ENCODE data around the gene RALA. TPM values are rescaled to one million over a fixed set of nuclear protein-coding genes. Genes with fewer than 3 reads are reported as not detected.
A peak's percentile ranks its signal among the peaks of the same experiment; 100 is the strongest.

RALA gene, protein sequence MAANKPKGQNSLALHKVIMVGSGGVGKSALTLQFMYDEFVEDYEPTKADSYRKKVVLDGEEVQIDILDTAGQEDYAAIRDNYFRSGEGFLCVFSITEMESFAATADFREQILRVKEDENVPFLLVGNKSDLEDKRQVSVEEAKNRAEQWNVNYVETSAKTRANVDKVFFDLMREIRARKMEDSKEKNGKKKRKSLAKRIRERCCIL
- total RNA-seq (2014; rRNA removed; shearing (Covaris generic)): 18.7 and 19.2 TPM in 2 replicates

DNA sequence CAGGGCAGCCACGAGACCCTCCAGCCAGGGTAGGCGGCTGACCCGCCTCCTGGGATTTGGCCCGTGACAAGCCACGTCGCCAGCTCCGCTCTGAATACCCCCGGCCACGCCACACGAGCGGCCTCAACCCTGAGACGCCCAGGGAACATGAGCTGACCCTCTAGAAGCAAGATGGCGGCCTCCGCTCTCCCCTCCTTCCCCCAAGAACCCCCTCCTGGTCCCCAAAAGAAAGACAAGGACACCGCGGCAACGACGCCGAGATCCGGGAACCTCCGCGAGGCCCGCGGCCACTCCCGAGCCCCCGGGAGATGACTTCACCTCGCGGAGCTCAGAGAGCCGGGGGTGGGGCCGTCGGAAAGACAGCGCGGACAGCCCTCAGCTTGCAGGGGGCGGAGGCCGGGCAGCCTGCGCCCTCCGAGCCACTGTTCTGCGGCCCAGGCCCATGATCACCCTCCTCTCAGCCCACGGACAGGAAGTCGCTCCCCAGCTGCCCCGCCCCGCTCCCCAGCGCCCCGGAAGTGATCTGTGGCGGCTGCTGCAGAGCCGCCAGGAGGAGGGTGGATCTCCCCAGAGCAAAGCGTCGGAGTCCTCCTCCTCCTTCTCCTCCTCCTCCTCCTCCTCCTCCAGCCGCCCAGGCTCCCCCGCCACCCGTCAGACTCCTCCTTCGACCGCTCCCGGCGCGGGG, at the start of gene RALA:
TSS of gene RALA (plus strand) at position 526 of the 685 bp plus-strand sequence. CDS start 63,096 bp downstream, outside the sequence.
- peak; percentile 97 for DNase-seq (ENCODE audit: low read depth)

DNA sequence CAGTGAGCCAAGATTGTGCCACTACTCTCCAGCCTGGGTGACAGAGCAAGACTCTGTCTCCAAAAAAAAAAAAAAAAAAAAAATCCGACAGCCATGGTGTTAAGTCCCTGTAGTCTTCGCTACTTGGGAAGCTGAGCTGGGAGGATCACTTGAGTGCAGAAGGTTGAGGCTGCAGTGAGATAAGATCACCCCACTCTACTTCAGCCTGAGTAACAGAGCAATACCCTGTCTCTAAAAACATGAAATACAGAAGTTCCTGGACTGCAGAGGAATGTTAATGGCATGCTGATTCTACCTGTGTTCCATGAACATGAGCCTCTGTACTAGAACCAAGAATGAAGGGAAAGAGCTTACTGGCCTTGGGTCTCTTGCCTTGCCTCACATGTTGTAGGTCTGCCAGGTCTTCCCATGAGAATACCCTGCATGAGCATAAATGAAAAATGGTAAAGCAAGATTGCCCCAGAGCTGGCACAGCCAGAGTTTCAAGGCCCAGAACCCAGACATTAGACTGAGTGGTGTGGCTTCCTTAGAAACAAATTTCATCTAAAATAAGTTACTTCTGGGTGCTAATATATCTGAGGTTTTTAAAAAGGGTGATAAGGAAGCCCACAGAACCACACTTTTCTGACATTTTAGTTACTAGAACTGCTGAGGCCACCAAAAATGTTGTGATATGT, 48.6 kb upstream of the RALA start:
- DNase-seq (ENCODE audit: low read depth): no peak

DNA sequence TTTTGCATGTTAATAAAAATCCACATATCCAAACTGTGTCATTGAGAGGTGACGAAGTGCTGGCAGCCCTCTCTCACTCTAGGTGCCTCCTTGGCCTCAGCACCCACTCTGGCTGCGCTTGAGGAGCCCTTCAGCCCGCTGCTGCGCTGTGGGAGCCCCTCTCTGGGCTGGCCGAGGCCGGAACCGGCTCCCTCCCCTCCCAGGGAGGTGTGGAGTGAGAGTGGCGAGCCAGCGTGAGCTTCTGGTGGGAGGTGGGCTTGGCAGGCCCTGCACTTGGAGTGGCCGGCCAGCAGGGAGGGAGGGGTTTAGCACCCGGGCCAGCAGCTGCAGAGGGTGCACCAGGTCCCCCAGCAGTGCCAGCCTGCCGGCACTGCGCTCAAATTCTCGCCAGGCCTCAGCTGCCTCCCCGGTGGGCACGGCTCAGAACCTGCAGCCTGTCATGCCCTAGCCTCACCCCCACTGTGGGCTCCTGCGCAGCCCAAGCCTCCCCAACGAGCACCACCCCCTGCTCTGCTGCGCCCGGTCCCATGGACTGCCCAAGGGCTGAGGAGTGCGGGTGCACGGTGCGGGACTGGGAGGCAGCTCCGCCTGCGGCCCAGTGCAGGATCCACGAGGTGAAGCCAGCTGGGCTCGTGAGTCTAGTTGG, 46.0 kb upstream of the RALA start:
- no peak for DNase-seq (ENCODE audit: low read depth)

DNA sequence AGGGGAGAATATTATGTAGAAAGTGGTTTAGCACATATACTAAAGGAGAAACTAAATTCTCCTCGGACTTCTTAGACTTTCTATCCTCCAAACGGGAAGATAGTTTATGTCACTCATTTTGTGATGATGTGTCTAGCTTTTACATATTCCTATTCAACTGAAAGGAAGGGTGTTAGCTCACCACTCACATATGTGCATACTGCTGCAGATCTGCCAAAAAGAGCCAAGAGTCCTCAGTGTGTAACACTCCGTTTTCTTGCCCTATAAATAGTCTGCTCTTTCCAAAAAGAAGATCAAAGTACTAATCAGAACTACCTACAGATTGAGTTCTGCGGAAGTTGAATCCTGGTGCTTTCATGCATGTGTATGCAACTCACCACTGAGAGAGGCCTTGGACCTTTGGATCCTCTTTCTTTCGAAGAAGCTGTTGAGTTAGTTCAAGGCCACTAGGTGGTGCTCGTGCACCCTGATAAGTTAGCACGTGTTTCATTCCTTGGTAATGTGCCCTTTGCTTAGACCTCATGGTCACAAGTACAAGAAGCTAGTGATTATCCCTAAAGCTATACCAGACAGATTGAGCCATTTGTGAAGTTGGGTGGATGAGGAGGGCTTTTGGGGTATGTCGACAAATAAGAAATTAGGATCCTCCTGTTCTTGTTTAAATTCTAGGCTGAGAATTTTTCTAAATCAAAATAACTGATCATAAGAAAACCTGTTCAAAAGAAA, 43.1 kb upstream of the RALA start:
- DNase-seq (ENCODE audit: low read depth): peak; percentile 89

DNA sequence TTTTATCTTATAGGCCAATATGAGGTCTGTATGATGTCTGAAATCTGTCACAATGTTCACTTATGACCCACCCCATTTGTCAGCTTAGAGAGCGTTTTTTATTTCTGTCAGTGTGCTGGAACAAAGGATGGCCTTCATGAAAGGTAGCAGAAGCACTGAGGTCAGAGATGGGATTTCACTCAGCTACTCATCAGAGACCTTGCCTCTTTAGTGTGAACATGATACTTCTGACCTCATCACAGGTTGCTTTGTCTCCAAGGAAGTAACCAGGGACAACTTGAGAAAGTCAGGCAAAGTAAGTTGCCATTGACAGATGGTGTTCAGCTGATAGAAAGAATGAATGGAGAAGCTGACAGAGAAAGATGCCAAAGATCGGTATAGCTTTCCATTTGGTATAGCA, 40.8 kb upstream of the RALA start:
- DNase-seq (ENCODE audit: low read depth): no peak

DNA sequence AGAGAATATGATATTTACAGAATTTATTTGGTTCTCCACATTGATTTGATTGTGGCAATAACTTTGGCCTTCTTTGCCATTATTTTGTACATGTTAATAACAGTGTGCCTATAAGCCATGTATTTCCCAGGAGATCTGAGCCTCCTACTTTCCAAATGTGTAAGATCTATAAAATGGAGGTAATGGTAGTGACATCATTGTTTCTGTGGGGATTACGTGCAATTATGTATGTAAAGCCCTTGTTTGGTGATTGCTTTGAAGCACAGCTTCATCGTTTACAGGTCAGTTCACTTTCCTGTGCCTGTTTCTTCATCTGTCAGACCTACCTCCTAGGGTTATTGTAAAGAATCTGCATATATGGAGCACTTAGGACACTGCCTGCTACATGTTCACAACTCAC, 39.8 kb upstream of the RALA start:
- no peak for DNase-seq (ENCODE audit: low read depth)

DNA sequence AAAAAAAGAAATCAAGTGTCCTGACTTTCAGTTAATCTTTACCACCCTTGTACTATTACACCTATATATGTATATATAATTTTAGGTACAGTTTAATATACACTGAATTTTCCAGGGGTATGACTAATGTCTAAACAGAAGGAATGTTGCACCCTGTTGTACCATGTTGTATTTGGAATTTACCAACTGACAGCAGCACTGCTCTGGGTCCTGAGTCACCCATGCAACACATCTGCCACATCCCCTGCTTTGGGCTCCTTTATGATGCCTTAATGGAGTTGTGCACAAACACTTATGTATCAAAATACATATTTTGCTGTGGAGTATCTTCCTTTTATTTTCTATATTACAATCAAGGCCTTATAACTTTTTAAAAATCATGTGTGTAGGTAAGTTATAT, 36.0 kb upstream of the RALA start:
- peak; percentile 58 for DNase-seq (ENCODE audit: low read depth)

DNA sequence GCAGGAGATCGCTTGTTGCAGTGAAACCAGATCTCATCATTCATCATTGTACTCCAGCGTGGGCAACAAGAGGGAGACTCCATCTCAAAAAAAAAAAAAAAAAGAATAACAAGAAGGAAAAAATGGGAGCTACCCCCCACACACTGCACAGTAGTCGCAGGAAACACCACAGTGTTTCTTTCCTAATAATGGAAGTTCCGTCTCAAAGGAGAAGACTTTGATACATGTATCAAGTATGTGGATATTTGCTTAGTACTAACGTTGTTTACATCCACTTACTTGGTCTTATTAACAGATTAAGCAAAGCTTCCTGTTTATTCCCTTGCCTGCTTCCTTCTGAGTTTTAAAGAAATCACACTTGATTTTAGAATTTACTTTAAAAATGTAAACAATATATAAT, 35.0 kb upstream of the RALA start:
- no peak for DNase-seq (ENCODE audit: low read depth)

DNA sequence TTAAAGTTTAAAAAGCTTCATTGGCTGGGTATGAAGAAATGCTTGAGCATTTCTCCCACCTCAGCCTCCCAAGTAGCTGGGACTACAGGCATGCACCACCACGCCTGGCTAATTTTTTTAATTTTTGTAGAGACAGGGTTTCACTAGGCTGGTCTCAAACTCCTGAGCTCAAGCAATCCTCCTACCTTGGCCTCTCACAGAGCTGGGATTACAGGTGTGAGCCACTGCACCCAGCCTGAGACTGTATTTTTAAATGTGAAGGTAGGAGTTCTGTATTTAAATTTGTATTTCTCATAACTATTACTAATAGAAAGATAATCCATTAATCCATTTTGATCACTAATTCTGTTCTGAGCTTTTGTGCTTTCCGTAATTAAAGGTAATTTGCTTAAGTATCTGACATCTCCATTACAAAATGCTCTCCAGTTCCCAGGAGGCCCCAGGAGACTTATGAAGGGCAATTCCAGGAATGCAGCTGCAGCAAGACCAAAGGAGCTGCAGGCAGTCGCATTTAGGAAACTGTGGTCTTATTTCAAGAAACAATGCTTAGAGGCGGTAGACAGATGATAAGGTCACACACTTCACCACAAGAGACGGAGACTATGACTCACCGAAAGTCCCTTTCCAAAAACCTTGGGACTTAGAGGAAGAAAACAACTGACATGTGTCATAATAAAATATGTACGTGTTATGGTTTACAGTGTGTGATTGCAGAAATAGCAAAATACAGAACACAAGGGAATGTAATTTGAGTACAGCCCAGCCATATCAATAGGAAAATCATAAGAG, 33.9 kb upstream of the RALA start:
- peak; percentile 96 for DNase-seq (ENCODE audit: low read depth)

DNA sequence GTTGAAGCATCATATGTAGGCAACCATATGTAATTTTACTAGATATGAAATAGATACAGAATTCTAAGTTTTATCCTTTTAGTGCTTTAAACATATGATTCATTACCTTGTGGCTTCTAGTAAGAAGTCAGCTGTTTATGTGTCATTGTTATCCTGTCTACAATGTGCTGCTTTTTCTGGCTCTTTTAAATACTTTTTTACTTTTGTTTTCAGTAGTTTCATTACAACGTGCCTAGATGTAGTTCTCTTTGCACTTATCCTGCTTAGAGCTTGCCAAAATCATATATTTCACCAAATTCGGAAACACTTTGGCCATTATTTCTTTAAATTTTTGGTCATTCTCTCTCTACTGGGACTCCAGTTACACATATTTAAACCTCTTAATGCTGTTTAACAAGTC, 30.8 kb upstream of the RALA start:
- peak; percentile 70 for DNase-seq (ENCODE audit: low read depth)

DNA sequence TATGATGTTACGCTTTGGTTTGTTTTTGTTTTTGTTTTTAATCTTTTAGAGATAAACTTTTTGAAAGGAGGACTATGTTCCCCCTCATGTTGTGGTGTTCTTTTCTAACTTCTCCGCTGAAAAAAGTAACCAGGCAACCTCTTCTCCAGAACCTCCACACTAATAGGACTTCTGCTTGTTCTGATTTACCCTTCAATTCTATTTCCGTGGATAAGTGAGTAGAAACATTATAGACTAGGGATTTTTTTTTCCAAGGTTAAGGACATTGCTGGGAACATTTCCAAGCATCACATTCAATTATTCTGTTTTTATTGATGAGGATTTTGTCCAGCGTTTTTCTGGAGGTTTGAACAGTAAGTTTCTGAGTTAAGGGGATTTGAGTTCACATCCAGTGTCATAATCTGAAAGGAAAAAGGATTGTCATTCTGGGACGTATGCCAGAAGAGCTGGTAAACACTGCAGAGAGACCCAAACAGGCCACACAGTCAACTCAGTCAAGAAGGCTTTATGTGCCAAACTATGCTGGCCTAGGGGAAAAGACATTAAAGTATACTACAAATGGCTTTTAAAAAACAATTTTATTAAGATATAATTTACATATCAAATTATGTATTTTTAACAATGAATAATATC, 28.3 kb upstream of the RALA start:
- DNase-seq (ENCODE audit: low read depth): peak; percentile 45

DNA sequence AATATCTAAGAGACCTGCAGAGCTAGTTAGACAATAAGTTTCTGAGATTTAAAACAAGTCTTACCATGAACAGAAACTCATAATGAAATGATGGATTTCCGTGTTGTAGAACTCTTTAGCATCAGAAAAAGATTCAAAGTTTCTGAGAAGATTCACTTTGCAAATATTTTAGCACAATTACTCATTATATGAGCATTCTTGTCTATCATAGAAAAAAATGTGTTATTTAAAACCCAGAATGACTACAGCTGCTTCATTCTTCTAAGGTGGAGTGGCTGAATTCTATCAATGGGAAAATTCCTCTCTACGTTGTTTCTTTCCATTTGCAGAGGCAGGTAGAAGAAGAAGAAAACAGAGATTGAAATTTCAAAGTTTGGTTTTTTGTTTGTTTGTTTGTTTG, 21.0 kb upstream of the RALA start:
- DNase-seq (ENCODE audit: low read depth): no peak

DNA sequence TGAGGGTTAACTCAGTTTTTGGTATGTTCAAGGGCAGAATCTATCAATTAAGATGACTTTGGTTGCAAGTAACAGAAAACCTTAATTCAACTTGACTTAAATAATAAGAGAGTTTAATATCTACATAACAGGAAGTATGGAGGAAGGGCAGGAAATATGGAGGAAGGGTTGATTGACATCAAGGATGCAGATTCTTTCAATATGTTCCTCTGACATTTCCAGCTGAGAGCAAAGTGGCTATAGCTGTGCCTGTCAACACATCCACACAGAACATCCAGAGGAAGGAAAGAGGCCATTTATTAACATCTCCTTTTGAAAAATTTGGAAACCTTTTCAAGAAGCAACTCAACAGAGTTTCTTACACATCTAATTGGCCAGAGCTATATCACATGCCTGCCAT, 19.4 kb upstream of the RALA start:
- DNase-seq (ENCODE audit: low read depth): no peak

DNA sequence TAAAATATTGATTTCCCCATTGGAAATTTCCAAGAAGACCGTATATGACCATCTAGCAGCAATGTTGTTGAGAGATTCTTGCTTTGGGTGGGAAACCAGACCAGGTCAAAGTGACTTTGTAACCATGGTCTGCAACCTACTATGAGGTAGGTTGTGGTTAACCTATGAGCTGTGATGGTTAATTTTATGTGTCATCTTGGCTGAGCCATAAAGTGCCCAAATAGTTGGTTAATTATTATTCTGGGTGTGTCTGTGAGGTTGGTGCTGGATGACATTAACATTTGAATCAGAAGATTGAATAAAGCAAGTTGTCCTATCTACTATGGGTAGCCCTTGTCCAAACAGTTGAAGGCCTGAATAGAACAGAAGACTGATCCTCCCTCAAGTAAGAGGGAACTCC, 18.3 kb upstream of the RALA start:
- no peak for DNase-seq (ENCODE audit: low read depth)

DNA sequence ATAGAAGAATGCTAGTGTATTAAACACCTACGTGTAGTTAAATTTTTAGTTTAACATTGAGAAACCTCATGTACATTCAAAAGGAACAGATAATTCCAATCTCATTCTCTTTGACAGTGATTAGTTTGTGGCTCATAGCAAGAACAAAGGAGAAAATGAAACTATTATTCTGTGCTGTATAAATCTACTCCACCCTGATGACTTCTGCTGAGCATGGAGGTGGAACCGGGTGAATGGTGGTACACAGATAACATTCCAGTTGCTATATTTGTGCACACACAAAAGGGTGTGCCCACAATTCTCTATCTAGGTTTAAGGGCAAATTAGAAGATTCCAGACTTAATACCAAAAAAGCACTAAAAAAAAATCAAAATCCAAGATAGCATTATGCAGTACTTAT, 17.0 kb upstream of the RALA start:
- DNase-seq (ENCODE audit: low read depth): no peak

DNA sequence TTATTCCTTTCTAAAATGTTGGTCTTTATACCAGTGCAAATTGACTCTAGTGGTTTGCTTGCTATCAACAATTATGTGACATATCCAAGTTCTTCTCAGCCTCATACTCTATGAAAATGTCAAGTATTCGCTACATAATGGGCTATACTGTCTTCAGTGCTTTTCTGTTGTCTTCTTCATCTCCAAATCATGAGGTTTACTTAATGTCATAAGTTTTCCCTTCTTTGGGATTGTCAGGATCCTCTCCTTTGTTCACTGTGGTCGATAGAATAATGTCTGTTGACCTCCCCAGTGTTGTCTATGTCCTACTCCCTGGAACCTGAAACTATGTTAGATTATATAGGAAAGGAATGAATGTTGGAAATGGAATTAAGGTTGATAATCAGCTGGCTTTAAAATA, 16.4 kb upstream of the RALA start:
- no peak for DNase-seq (ENCODE audit: low read depth)

DNA sequence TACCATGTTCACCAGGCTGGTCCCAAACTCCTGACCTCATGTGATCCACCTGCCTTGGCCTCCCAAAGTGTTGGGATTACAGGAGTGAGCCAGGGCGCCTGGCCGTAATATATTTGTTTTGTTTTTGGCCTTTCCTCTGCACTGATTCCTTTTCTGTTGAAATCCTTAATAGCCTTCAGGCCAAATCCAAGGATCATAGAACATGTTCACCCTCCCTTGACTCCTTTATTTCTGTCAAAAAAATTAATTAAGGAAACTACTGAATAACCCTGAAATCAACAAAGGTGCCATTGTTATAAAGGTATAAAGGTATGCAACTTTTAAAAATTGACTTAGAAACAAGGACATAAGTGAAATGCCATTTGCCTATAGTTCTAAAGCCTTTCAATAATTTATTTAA, 15.5 kb upstream of the RALA start:
- DNase-seq (ENCODE audit: low read depth): no peak

DNA sequence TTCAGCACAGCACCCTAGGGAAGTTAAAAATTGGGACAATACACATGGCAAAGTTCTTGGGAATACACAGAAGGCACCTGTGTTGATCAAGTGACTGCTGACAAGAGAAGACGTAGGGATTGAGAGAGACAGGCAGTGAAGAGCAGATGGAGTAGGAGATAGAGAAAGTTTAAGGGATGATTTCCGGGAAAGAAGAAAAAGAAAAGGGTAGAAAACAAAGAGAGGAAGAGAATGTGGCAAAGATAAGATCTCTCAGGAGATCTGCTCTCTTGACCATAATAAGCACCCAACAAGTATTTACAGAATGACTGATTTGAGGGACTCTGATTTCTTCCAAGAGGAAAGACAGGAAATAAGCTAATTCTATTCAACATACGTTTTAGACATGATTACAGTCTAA, 15.1 kb upstream of the RALA start:
- no peak for DNase-seq (ENCODE audit: low read depth)

DNA sequence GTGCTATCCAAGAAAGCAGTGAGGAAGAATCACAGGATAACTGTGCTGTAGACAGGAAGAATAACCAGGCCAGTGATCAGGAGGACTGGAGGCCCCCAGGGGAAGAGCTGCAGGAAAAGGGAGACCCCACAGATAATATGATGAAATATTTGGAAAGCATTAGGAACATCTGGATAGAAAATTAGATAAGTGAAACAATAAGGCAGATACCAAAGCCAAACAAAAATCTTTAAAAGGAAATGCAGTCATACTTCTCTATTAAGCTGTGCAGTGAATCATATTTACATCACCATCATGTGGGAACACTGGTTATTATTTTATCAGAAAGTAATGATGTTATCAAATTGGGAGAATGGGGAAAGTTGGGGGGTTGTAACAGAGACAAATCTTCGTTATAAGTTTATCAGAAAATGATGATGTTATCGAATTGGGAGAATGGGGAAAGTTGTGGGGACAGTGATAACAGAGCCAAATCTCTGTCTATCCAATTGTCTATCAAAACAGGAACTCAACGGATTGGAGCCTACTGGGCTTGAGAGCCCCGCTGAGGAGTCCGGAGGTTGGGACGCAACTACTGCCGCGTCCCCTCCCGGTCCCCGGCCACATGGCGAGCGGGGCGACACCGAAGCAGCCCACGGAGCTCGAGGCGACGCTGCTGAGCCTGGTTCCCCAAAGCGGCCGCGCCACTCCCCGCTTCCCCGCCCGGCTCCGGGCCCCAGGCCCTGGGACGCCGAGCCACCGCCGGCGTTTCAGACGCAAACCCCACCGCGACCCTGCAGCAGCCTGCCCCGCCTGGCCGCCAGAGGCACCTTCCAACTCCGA, 14.0 kb upstream of the RALA start:
- DNase-seq (ENCODE audit: low read depth): no peak

DNA sequence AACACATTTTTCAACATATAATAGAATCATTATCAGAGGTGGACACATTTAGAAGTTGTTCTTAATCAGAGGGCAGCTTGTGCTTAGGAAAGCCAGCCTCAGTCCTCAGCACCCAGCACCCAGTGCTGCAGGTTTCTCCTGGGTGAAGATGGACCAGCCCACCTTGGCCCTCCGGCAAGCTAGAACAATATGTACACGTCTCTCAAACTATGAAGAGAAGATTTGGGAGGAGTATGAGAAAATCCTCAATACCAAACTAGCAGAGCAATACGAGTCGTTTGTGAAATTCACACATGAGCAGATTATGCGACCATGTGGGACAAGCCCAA, 13.5 kb upstream of the RALA start:
- DNase-seq (ENCODE audit: low read depth): no peak

Measured in RPMI7951 (cell line).